HG02798 (cell line): ENCODE data around the gene ADRA2A.

ENCODE experiments used
- ATAC-seq: cut with Tn5 transposase; IDR thresholded peaks from one replicate; pipeline ENCODE4 v1.9.1; 2021; ENCODE audit warnings: mild to moderate bottlenecking; ENCODE audit not compliant: unreplicated experiment, poor library complexity

ADRA2A gene

GRCh38 chr10:111107846-111108245 is 31.0 kb downstream of the ADRA2A start:
- ATAC-seq = no peak

- no peak for ATAC-seq
Observed at GRCh38 chr10:111108441-111108840, 31.6 kb downstream of the ADRA2A start.

- ATAC-seq = no peak
Observed at GRCh38 chr10:111109501-111110242, 32.8 kb downstream of the ADRA2A start.

GRCh38 chr10:111110771-111111170 is 33.9 kb downstream of the ADRA2A start:
- ATAC-seq = no peak

GRCh38 chr10:111112333-111112732 is 35.5 kb downstream of the ADRA2A start:
- ATAC-seq = no peak

GRCh38 chr10:111113238-111113960 is 36.6 kb downstream of the ADRA2A start:
- ATAC-seq = no peak

- no peak for ATAC-seq
Observed at GRCh38 chr10:111113961-111114757, 37.3 kb downstream of the ADRA2A start.

- ATAC-seq = no peak
Observed at GRCh38 chr10:111114758-111115500, 38.1 kb downstream of the ADRA2A start.

- ATAC-seq = no peak
Observed at GRCh38 chr10:111116211-111116610, 39.4 kb downstream of the ADRA2A start.

- no peak for ATAC-seq
Observed at GRCh38 chr10:111116762-111117445, 40.1 kb downstream of the ADRA2A start.

GRCh38 chr10:111117528-111118277 is 40.9 kb downstream of the ADRA2A start:
- ATAC-seq = no peak

GRCh38 chr10:111118758-111119157 is 41.9 kb downstream of the ADRA2A start:
- no peak for ATAC-seq

- ATAC-seq = no peak
Observed at GRCh38 chr10:111119637-111120036, 42.8 kb downstream of the ADRA2A start.

- ATAC-seq = no peak
Observed at GRCh38 chr10:111122127-111122526, 45.3 kb downstream of the ADRA2A start.

GRCh38 chr10:111123883-111124282 is 47.1 kb downstream of the ADRA2A start:
- no peak for ATAC-seq

GRCh38 chr10:111125102-111125501 is 48.3 kb downstream of the ADRA2A start:
- no peak for ATAC-seq

- no peak for ATAC-seq
Observed at GRCh38 chr10:111126077-111126476, 49.2 kb downstream of the ADRA2A start.

GRCh38 chr10:111127081-111127848 is 50.4 kb downstream of the ADRA2A start:
- no peak for ATAC-seq
